ENCODE results near the gene RRBP1.
"Not testable (repeated sequence)": the region's sequence is repeated elsewhere in the genome, so short reads cannot be mapped to it uniquely, and the experiment has no call there.

RRBP1 gene

GRCh38 chr20:17708675-17709360 is 26.8 kb upstream of the RRBP1 start:
- DNase-seq (ENCODE audit: low read depth in 3 of 3, low spot score in 1 of 3), result no peak

- not testable (repeated sequence) for DNase-seq (ENCODE audit: low read depth in 3 of 3, low spot score in 1 of 3)
Observed at GRCh38 chr20:17707951-17708350, 25.9 kb upstream of the RRBP1 start.

GRCh38 chr20:17706632-17707031 is 24.6 kb upstream of the RRBP1 start:
- DNase-seq (ENCODE audit: low read depth in 3 of 3, low spot score in 1 of 3), result no peak

- DNase-seq (ENCODE audit: low read depth in 3 of 3, low spot score in 1 of 3), result no peak
Observed at GRCh38 chr20:17705916-17706315, 23.9 kb upstream of the RRBP1 start.

DNA sequence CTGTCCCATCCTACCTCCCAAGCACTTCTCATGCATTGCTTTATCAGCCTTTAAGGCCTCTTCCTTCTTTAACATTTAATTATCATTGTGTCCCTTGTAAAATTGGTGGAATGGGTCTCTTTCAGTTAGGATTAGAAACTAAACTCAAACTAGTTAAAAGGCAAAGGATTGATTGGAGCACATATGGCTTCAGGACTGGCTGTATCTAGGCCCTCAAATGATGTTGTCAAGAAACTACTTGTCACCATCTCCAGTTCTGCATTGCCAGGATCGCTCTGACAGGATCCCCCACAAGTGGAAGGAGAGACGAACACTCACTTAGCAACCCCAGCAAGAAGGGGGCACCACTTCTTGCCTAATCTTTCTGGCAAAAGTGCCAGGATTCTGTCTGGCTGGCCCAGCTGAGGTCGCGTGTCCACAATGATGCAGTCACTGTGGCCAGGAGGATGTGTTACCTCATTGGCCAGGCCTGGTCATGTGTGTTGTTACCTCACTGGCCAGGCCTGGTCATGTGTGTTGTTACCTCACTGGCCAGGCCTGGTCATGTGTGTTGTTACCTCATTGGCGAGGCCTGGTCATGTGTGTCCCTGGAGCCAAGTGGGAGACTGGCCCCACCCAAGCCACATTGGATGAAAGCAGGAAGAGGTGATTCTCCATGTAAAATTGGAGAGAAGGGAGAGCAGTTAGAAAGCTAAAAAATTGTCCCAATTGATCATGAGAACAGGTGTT is 22.7 kb upstream of the RRBP1 start:
- DNase-seq (ENCODE audit: low read depth in 3 of 3, low spot score in 1 of 3), result no peak

DNA sequence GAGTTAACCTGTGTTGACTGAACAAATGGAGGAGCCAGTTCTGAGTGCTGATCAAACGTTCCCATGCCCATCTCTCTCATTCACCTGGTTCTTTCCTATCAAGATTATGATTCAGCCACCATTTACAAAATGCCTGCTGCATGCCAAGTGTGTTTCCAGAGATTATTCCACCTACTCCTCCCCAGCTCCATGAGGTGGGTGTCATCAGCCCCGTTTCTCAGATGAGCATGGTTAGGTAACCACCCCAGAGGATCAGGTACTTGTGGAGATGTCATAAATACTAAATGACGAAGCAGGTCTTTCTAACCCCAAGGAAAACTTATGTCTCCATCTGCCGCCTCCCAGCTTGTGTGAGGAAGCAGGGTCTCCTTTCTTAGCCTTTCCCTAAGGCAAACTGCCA is 19.8 kb upstream of the RRBP1 start:
- no peak for DNase-seq (ENCODE audit: low read depth in 3 of 3, low spot score in 1 of 3)

DNA sequence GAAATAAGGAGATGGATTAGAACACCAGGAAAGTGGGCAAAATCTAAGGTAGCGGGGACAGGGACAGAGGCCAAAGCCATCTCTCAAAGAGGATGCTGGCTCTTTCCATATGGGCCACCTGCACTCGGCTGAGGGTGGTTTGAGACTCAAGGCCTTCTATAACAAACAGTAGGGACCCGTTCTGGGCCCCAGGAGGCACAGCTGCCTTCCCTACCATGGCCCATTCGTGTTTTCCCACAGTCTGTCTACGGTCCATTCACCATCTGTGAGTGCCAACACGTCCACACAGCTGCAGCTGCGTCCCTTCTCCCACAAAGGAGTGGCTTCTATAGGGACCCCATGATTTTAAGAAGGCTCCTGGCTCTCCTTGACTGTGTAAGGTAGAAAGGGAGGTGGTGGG is 18.6 kb upstream of the RRBP1 start:
- DNase-seq (ENCODE audit: low read depth in 3 of 3, low spot score in 1 of 3), result no peak

DNA sequence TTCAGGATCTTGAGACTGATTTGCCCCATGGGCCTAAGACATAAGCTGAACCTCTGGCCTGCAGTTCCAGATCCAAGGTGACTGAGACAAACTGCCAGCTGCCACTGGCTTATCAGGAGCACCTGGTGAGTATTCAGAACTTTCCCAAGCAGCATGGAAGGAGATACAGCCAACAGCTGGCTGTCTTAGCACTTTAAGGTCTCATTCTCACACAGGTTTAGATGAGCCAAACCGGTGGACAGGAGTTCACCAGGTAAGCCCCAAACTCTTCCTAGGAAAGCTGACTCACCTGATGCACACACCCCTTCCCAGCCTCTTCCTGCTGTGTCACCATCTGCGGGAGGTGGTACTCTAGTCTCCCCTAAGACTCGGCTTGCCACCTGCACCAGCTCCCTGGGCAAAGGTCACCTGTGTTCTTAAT is 17.9 kb upstream of the RRBP1 start, which contains the start of gene BANF2:
TSS of gene BANF2 (plus strand) at position 36 of the 421 bp plus-strand sequence. CDS start 25,060 bp downstream, outside the sequence.
- no peak for DNase-seq (ENCODE audit: low read depth in 3 of 3, low spot score in 1 of 3)

DNA sequence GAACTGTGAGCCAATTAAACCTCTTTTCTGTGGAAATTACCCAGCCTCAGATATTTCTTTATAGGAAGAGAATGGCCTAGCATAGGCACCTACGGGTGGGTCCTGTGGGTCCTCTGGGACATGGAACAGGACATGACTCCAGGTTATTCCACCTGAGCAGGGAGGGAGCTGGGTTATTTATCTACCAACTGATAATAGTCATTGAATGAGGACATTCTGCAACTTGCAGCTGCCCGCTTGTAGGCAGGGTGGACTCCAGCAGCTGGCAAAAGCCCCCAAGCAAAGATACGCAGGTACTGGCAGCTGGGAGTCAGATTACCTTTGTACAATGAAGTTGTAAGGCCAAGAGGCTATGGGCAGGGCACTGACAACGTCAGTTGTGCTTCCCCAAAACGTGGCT is 16.3 kb upstream of the RRBP1 start:
- no peak for DNase-seq (ENCODE audit: low read depth in 3 of 3, low spot score in 1 of 3)

DNA sequence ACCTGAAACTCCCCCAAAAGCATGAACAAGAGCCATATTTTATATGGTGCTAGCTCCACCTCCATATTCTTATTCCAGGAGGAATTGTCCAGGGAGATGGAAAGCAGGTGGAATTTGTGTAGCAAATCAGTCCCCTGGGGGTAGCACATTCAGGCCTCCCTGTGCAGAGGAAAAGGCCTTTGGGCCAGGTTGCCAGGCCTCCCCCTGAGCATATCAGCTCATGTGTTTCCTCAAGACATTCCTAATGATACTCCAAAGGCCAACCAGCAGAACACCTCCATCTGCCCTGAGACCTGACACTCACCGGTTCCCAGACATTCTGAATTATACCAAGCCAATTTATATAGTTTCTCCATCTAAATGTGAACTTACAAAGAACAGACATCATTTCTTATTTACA is 15.1 kb upstream of the RRBP1 start:
- no peak for DNase-seq (ENCODE audit: low read depth in 3 of 3, low spot score in 1 of 3)

DNA sequence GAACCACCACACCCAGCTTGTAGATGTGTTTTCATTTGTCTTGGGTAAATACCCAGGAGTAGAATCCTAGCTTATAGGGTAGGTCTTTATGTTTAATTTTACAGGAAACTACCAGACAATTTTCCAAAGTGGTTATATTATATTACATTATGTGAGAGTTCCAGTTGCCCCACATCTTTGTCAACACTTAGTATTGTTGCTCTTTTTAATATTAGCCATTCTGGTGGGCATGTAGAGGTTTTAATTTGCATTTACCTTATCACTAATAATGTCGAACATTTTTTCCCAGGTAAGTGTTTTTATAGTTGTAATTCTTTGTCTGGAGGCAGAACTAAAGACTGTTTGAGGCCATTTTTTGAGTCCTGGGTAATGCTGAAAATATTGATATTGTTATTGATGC is 14.2 kb upstream of the RRBP1 start:
- DNase-seq (ENCODE audit: low read depth in 3 of 3, low spot score in 1 of 3), result no peak

DNA sequence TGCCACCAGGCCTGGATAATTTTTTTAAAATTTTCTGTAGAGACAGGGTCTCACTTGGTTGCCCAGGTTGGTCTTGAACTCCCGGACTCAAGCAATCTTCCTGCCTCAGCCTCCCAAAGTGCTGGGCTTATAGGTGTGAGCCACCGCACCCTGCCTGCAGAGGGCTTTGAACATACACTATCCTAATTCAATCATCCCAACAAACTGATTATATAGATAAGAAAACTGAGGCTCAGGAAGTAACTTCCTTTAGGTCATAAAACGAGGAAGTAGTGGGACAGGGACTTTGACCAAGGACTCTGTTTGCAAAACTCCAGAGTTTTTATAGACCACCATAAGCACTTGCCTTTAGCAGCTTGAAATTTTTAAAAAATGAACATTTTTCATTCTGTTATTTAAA is 12.7 kb upstream of the RRBP1 start:
- DNase-seq (ENCODE audit: low read depth in 3 of 3, low spot score in 1 of 3), result no peak

DNA sequence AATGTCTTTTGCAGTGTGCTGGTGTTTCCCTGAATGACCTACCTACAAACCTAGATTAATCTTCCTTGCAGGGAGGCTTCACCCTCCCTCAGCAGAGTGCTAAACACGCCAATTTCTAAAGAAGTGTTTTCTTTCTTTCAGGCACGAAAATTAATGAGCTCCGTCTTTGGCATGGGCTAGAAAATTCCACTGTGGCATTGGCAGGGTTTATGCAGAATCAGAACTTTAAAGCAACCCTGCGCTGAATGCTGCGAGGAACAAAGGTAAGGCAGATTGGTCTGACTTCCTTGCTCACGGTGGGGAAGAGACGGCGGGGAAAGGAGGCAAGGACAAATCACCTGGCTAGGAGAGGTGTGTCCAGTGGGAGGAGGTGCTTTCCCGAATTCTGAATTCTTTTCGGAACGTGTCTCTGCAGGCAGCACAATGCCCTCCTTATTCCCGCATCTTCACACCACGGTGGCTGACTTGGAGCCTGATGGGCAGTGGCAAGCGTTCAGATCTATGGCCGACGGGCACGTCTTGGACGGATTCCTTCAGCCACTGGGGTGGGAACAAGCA is 11.5 kb upstream of the RRBP1 start:
- no peak for DNase-seq (ENCODE audit: low read depth in 3 of 3, low spot score in 1 of 3)

GRCh38 chr20:17691758-17692157 is 9.7 kb upstream of the RRBP1 start:
- DNase-seq (ENCODE audit: low read depth in 3 of 3, low spot score in 1 of 3), result no peak

- DNase-seq (ENCODE audit: low read depth in 3 of 3, low spot score in 1 of 3), result no peak
Observed at GRCh38 chr20:17690144-17690543, 8.1 kb upstream of the RRBP1 start.

- DNase-seq (ENCODE audit: low read depth in 3 of 3, low spot score in 1 of 3), result no peak
Observed at GRCh38 chr20:17688965-17689364, 6.9 kb upstream of the RRBP1 start.

- no peak for DNase-seq (ENCODE audit: low read depth in 3 of 3, low spot score in 1 of 3)
Observed at GRCh38 chr20:17687800-17688199, 5.8 kb upstream of the RRBP1 start.

DNA sequence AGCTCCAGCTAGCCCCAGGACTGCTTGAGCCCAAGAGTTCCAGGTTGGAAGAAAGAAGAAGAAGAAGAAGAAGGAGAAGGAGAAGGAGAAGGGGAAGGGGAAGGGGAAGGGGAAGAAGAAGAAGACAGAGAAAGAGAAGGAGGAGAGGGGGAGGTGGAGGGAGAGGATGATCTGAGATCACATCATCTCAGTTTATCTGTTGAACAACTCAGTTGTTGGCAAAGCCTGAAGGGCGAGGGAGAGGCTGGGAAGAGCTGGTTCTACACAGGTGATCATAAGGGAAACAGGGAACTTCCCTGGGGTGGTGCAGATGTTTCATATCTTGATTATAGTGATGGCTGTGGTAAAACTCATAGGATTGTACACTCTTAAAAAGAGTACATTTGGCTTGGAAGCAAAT is 3.1 kb upstream of the RRBP1 start:
- DNase-seq (ENCODE audit: low read depth in 3 of 3, low spot score in 1 of 3), result no peak

GRCh38 chr20:17684077-17684888 is 2.2 kb upstream of the RRBP1 start:
- DNase-seq (ENCODE audit: low read depth in 3 of 3, low spot score in 1 of 3), result no peak

- no peak for DNase-seq (ENCODE audit: low read depth in 3 of 3, low spot score in 1 of 3)
Observed at GRCh38 chr20:17683218-17684076, 1.4 kb upstream of the RRBP1 start.

GRCh38 chr20:17682889-17683198 is 802 bp upstream of the RRBP1 start:
- no peak for DNase-seq (ENCODE audit: low read depth in 3 of 3, low spot score in 1 of 3)

Data from stimulated activated CD4-positive, alpha-beta T cell treated with anti-CD3 and anti-CD28 coated beads, TNF-alpha, amount 100 ng/mL, for 1 hour (primary cell).